Liver (tissue), 9 donors: ENCODE measurements around the gene TACC2. TPM values are rescaled to one million over a fixed set of nuclear protein-coding genes. Genes with fewer than 3 reads are reported as not detected.

Source experiments
- DNase-seq: peaks from one replicate; pipeline ENCODE4 v3.0.0-alpha.2; 2017; ENCODE audit warnings: low spot score
- H3K27ac ChIP-seq, 2 donors: one replicate each; pipeline ENCODE4 v1.7.0; 2013; ENCODE audit warnings: inconsistent platforms in 2 of 2, low read length in 2 of 2, control low read depth in 1 of 2, low read depth in 1 of 2, mild to moderate bottlenecking in 1 of 2
- H3K27me3 ChIP-seq, 4 donors: one replicate each; pipeline versions ENCODE4 v1.6.1 to v1.7.0; 2013; ENCODE audit warnings: low read length in 3 of 4, inconsistent platforms in 1 of 4, mild to moderate bottlenecking in 1 of 4, moderate library complexity in 1 of 4; ENCODE audit not compliant: control insufficient read depth in 4 of 4, insufficient read depth in 4 of 4
- H3K36me3 ChIP-seq, 4 donors: one replicate each; pipeline versions ENCODE4 v1.6.1 to v1.7.0; 2013; ENCODE audit warnings: low read length in 3 of 4, mild to moderate bottlenecking in 3 of 4, low read depth in 1 of 4, moderate library complexity in 1 of 4; ENCODE audit not compliant: control insufficient read depth in 4 of 4, insufficient read depth in 3 of 4
- H3K4me1 ChIP-seq, 4 donors: one replicate each; pipeline versions ENCODE4 v1.6.1 to v1.7.0; 2013; ENCODE audit warnings: low read length in 3 of 4, mild to moderate bottlenecking in 3 of 4, moderate library complexity in 1 of 4; ENCODE audit not compliant: control insufficient read depth in 4 of 4, insufficient read depth in 4 of 4
- H3K4me3 ChIP-seq, 3 donors: one replicate each; pipeline versions ENCODE4 v1.6.1 to v1.7.0; 2013; ENCODE audit warnings: low read length in 3 of 3, control low read depth in 1 of 3, low read depth in 1 of 3, mild to moderate bottlenecking in 1 of 3
- H3K9ac ChIP-seq, 2 donors: one replicate each; pipeline ENCODE4 v1.7.0; 2013; ENCODE audit warnings: low read length in 2 of 2, mild to moderate bottlenecking in 2 of 2, moderate library complexity in 2 of 2, control low read depth in 1 of 2, low read depth in 1 of 2
- H3K9me3 ChIP-seq, 4 donors: one replicate each; pipeline versions ENCODE4 v1.6.1 to v1.7.0; 2013; ENCODE audit warnings: low read length in 3 of 4; ENCODE audit not compliant: control insufficient read depth in 4 of 4
- CTCF ChIP-seq: fragments of 150-350 bp; IDR thresholded peaks from 2 replicates; pipeline ENCODE4 v1.5.1; 2017; ENCODE audit warnings: improper control_type of control experiment, low read depth, low read length; ENCODE audit not compliant: missing input control
- EGR1 ChIP-seq, 2 donors: IDR thresholded peaks; 2 replicates each; pipeline ENCODE4 v1.6.1; 2016 to 2018; ENCODE audit warnings: antibody characterized with exemption in 2 of 2, low read depth in 2 of 2
- FOXA1 ChIP-seq: IDR thresholded peaks from 2 replicates; pipeline ENCODE4 v1.6.1; 2016; ENCODE audit warnings: antibody characterized with exemption
- FOXA2 ChIP-seq: IDR thresholded peaks from 2 replicates; pipeline ENCODE4 v1.6.1; 2016; ENCODE audit warnings: antibody characterized with exemption
- GABPA ChIP-seq, 2 donors: IDR thresholded peaks in 1 of 2; conservative IDR thresholded peaks in 1 of 2; 2 replicates each; pipeline ENCODE4 v1.6.1; 2016; ENCODE audit warnings: antibody characterized with exemption in 2 of 2, mild to moderate bottlenecking in 1 of 2, moderate library complexity in 1 of 2
- NR2F2 ChIP-seq: IDR thresholded peaks from 2 replicates; pipeline ENCODE4 v1.6.1; 2016; ENCODE audit warnings: antibody characterized with exemption
- REST ChIP-seq: IDR thresholded peaks from 2 replicates; pipeline ENCODE4 v1.6.1; 2016; ENCODE audit warnings: antibody characterized with exemption, mild to moderate bottlenecking
- RXRA ChIP-seq, 2 donors: IDR thresholded peaks; 2 replicates each; pipeline ENCODE4 v1.6.1; 2017 to 2018; ENCODE audit warnings: antibody characterized with exemption in 2 of 2, mild to moderate bottlenecking in 1 of 2
- SP1 ChIP-seq: IDR thresholded peaks from 2 replicates; pipeline ENCODE4 v1.6.1; 2018; ENCODE audit warnings: antibody characterized with exemption, mild to moderate bottlenecking
- TAF1 ChIP-seq: conservative IDR thresholded peaks from 2 replicates; pipeline ENCODE4 v1.6.1; 2016; ENCODE audit warnings: antibody characterized with exemption, mild to moderate bottlenecking
- YY1 ChIP-seq: IDR thresholded peaks from 2 replicates; pipeline ENCODE4 v1.6.1; 2016; ENCODE audit warnings: antibody characterized with exemption, mild to moderate bottlenecking
- ZBTB33 ChIP-seq: IDR thresholded peaks from 2 replicates; pipeline ENCODE4 v1.6.1; 2016; ENCODE audit warnings: antibody characterized with exemption
- WGBS: extraction: QIAGEN DNeasy Blood & Tissue Kit; methylation state at CpG from one replicate; pipeline ENCODE4 v1.1.7; 2013; 5-methylcytosine and 5-hydroxymethylcytosine counted together
- polyA plus RNA-seq, 2 donors: library from polyadenylated mRNA; stranded (reverse) in 1 of 2; unstranded in 1 of 2; fragments of 200-250 nt in 1 of 2; fragments of >200 nt in 1 of 2; fragmentation: Nextera tagmentation in 1 of 2; extraction: Ambion mirVana in 1 of 2; gene quantifications; one replicate each; pipeline versions ENCODE4 v1.2.1 to v1.2.3, GENCODE V29; 2013 to 2015
- total RNA-seq, 2 donors: library from RNA; depleted of rRNA; stranded (reverse); fragments of >200 nt; gene quantifications; one replicate each; pipeline ENCODE4 v1.2.3, GENCODE V29; 2014
- TF ChIP-seq, protein P1 (sequence below): IDR thresholded peaks from 2 replicates; pipeline ENCODE4 v1.6.1; 2016; ENCODE audit warnings: antibody characterized with exemption
- donor health status: healthy.
- donor health status: healthy.
- donor health status: healthy.
- donor health status: healthy.
- donor health status: healthy.

Gene TACC2
- total and polyA plus RNA-seq, 4 donors, result 1.5 to 9.1 (median 7.8) TPM

GRCh38 chr10:122191936-122192541 lies 203.1 kb downstream of the TACC2 start:
- peaks cover 0 to 2% (median 0%) of the 10 kb centered on the region in 4 donors for H3K4me1 ChIP-seq
- TF ChIP-seq, protein P1, sequence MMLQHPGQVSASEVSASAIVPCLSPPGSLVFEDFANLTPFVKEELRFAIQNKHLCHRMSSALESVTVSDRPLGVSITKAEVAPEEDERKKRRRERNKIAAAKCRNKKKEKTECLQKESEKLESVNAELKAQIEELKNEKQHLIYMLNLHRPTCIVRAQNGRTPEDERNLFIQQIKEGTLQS, result no peak
- TF ChIP-seq GABPA (IDR thresholded peaks at IDR 0.05 in 1 of 2, conservative IDR thresholded peaks at IDR 0.05 in 1 of 2), result no peak
- H3K9ac ChIP-seq, result no peak overlapping the region
- no peaks in the 10 kb centered on the region for H3K27me3 ChIP-seq
- DNase-seq, result no peak
- H3K4me3 ChIP-seq, result no peak overlapping the region
- WGBS, result 84% methylated on average over 18 of the region's 18 CpGs
- no peak overlapping the region for H3K27ac ChIP-seq
- H3K9me3 ChIP-seq, result no peaks in the 10 kb centered on the region
- H3K36me3 ChIP-seq, result peaks cover 0 to 4% (median 1%) of the 10 kb centered on the region in 4 donors

DNA sequence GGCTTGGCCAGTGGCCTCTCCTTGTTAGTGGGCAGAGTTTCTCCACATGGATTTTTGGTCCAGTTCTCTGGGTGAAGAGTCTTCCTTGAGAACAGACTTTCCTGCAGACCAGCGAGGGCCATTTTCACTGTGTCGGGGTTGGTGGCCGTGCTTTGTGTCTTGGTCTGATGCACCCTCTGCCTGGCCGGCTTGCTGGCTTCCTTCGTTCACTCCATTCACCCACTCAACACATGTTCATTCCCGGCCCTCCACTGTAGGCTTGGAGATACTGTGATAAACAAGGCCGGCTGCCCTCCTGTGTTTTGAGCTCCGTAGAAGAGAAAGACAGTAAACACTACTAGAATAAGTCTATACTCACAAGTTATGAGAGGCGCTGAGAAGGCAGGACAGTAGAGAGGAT lies 205.3 kb downstream of the TACC2 start:
- peaks cover 3 to 6% (median 5%) of the 10 kb centered on the region in 4 donors for H3K4me1 ChIP-seq
- no peaks in the 10 kb centered on the region for H3K9me3 ChIP-seq
- H3K9ac ChIP-seq, result no peak overlapping the region
- no peak overlapping the region for H3K27ac ChIP-seq
- WGBS, result 97% methylated on average over 9 of the region's 9 CpGs
- no peak overlapping the region for H3K4me3 ChIP-seq
- H3K27me3 ChIP-seq, result no peaks in the 10 kb centered on the region
- DNase-seq, result no peak
- peaks cover 0 to 4% (median 1%) of the 10 kb centered on the region in 4 donors for H3K36me3 ChIP-seq
- TF ChIP-seq RXRA (IDR thresholded peaks at IDR 0.05) (no peak), NR2F2 (no peak), TAF1 (no peak), YY1 (no peak)

- H3K27me3 ChIP-seq, result no peaks in the 10 kb centered on the region
- WGBS, result 93% methylated on average over 12 of the region's 12 CpGs
- peaks cover 3 to 6% (median 5%) of the 10 kb centered on the region in 4 donors for H3K4me1 ChIP-seq
- H3K4me3 ChIP-seq, result no peak overlapping the region
- DNase-seq, result no peak
- H3K9ac ChIP-seq, result no peak overlapping the region
- H3K27ac ChIP-seq, result no peak overlapping the region
- TF ChIP-seq ZBTB33, result no peak
- TF ChIP-seq FOXA2, result no peak
- TF ChIP-seq, protein P1, result no peak
- no peak for TF ChIP-seq CTCF
- no peak for TF ChIP-seq FOXA1
- TF ChIP-seq SP1, result no peak
- TF ChIP-seq REST, result no peak
- no peak for TF ChIP-seq TAF1
- TF ChIP-seq EGR1 (IDR thresholded peaks at IDR 0.05; ENCODE audit: low read depth in 2 of 2), result no peak
- H3K36me3 ChIP-seq, result peaks cover 0 to 10% (median 2%) of the 10 kb centered on the region in 4 donors
- H3K9me3 ChIP-seq, result no peaks in the 10 kb centered on the region
These were observed 207.3 kb downstream of the TACC2 start for GRCh38 chr10:122196218-122196617.
